Measurements from ENCODE around the gene VSIG2.

The VSIG2 gene

DNA sequence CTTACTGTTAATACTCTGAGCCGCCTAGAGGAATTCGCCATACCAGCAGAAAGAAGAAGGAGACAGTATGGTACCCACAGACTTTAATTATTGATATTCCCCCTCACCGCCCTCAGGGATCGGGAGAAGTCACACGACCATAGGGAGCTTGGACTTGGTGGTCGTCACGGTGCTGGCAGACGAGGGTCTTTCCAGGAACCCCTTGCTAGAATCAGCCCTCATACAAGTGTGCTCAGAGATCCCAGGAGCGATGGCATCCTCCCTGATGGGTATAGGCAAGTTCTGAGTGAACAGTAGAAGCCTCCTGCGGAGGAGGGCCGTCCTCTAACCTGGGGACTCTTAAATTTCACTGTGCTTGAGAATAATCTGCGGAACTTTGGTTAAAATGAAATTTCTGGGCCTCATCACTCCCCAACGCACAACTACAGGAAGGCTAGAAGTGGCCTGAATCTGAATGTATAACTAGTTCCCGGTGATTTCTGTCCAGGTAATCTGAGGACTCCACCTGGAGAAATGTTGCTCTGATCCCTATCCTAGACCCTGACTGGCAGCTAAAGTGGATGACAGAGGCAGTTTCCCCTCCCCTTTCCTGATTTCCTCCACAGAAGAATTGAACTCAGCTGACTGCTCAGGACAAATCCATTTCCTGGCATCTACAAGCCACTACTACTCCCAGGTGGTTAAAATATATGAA is 4.5 kb downstream of the VSIG2 start:
- DNase-seq = no peak

DNA sequence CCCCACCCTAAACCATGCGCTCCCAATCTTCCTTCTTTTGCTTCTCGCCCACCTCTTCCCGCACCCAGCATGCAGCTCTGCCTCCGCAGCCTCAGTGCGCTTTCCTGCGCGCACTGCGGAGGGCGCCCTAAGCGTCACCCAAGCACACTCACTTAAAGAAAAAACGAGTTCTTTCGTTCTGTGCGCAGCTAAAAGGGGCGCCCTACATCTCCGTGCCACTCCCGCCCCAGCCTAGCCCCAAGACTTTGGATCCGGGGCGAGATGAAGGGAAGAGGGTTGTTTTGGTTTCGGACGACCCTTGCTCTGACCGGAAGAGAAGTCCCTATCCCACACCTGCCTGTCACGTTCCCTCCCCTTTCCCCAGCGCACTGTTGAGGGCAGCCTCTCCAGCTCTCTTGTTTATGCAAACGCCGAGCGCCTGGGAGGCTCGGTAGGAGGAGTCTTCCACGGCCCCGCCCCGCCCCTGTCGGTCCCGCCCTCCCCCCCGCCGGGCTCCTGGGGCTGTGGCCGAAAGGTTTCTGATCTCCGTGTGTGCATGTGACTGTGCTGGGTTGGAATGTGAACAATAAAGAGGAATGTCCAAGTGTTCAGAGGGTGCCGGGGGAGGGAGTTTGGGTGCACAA is 5.3 kb downstream of the VSIG2 start:
- peak; percentile 75 for DNase-seq

DNA sequence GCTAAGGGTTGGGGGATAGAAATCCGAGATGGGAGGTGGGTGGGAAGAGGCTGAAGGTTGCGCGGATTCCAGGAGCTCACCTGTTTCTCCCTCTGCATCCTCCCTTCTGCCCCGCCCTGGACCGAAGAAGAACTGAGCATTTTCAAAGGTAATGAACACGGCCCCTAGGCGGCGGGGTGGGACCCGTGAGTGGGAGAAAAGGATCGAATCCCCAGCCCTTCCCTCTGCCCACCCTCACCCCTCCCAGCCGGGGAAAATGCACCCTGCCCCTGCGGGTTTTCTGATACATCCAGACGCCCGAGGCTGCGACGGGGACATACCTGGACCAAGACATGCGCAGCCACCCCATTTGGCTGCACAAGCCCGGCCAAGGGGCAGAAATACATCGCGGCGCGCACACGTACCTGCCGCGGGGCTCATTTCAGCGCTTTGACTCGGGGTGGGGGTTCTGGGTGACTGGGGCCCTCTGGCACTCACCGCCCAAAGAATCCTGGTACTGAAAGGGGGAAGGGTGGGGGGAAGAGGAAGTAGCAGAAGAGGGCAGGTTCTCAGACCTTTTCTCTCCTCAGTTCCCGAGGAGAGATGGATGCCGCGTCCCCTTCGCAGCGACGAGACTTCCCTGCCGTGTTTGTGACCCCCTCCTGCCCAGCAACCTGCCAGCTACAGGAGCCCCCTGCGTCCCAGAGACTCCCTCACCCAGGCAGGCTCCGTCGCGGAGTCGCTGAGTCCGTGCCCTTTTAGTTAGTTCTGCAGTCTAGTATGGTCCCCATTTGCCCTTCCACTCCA is 6.0 kb downstream of the VSIG2 start:
- peak; percentile 31 for DNase-seq

- DNase-seq = no peak
Observed at GRCh38 chr11:124745270-124745834, 6.7 kb downstream of the VSIG2 start.

DNA sequence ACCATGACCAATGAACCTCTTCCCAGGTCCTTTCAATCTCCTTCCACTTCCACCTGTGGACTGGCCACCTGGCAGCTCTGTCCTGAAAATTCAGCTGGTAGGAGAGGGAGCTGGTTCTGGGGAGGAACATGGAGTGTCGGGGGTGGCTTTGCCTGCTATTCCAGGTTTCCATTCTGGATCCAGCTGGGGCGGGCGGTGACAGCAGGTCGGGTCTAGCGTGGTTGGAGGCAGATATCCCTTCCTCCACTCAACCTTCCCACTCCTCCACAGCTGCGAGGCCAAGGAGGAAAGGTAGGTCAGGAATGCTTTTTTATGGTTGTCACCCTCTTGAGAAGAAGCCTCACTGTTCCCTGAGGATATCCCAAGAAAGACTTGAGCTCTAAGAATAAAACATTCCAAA is 9.0 kb downstream of the VSIG2 start:
- DNase-seq = no peak

DNA sequence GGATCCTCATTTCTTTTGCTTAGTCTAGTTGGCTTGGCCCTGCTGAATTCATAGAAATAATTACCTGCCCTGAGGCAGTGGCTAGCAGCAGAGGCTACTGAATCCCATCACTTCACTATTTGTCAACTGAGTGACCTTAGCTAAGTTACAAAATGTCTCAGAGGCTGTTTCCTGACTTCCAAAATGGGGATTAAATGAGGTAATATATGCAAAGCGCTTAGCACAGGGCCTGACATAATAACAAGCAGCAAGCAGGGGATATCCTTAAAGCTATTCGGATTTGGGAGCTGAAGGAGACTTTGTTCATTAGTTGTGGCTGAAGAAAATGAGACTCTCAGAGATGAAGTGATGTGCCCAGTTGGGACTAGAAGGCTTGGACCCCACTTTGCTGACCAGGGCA is 9.5 kb downstream of the VSIG2 start:
- no peak for DNase-seq

GRCh38 chr11:124740277-124740882 is 11.7 kb downstream of the VSIG2 start:
- peak; percentile 72 for DNase-seq

DNA sequence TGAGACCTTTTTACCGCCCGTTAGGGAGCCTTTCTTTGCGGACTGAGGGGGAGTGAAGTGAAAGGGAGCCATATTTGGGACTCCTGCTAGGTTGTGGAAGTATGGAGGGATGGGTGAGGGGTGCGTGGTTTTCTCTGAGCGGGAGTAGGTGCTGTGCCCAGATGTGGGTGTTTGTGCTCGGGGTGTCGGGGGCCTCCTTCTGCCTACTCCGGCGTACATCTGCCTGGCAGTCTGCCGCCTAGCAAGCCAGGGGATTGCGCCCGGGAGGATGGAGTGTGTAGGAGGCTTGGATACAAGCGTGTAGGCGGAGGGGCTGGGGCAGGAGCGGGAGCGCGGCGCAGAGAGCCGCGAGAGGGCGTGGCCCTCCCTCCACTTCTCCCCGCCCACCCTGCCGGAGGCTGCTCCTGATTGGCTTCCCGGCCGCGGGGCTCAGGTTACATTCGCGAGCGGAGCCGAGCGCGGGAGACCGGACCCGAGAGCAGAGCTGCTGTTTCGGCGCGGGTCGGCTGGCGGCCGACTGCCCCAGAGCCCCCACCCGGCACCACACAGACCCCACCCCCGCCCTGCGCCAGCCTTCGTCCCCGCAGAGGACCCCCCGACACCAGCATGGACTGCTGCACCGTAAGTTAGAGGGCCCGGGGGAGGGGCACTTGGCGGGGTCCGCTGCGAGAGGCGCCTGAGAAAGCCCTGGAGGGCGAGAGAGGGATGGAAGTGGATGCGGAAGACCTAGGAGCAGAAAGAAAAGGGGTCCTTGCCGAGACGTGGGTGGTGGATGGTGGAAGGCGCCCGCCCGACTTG is 12.4 kb downstream of the VSIG2 start, which contains the start of gene NRGN:
NRGN (plus strand) TSS at position 464 of the 798 bp plus-strand sequence; CDS start at position 607, 143 bp downstream.
- peak; percentile 87 for DNase-seq

DNA sequence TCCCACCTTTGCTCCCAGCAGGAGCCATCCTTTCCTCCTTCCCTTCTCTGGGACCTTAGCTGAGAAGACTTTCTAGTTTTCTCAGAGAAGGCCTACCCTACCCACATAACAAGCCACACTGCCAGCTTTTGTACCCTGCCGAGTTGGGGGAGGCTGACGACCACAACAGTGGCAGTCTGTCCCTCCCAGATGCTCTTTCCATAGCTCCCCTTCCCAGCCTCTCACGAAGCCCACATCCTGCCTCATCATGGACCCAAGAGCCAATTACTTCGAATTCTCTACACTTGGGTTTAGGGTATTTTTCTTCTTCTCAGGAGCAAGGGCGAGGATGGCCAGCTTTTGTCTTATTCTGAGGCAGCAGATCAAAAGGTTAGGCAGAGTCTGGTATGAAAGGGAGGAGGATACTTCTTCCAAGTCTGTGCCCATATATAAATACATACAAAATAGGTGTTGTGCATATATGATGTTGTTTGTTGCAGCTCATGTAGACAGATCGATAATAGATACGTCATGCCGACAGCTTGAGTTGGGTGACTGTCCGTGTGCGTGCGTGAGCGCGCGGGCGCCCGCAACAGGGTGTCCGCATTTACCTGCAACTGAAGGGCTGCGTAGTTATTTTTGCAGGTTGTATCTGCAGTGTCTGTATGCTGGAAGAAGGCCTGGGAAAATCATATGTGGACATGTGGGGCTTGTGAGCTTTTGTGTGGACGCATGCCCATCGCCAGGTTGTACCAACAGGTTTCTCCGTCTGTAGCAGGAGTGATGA is 13.2 kb downstream of the VSIG2 start:
- DNase-seq = no peak

DNA sequence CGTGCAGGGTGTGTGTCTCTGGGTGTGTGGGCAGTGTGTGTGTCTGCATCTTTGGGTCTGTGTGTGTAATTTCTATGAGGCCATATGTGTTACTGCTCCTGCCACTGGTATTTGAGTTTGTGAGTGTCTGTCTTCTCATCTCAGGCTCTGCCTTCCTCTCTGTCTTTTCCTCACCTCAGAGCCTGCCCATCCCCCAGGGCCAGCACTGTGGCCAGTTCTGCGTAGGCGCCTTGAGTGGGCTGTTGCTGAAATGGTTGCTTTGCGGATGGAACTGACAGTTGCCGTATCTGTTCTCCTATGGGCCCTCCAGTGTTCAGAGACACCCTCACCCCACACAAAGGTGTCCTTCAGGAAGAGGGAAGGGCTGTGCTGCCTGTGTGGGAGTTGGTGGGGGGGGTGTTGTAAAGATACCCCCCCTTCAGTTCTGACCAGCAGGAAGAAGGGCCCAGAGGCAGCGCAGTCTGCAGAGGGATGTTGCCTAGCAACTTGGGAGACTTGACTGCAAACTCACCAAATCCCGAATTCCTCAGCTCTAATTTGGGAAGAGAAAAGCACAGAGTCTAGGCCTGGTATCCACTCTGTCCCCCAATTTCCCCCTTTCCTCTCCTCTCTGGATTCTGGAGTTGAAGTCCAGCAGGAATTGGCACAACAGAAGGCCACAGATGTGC is 14.3 kb downstream of the VSIG2 start:
- no peak for DNase-seq

- no peak for DNase-seq
Observed at GRCh38 chr11:124736736-124737135, 15.3 kb downstream of the VSIG2 start.

DNA sequence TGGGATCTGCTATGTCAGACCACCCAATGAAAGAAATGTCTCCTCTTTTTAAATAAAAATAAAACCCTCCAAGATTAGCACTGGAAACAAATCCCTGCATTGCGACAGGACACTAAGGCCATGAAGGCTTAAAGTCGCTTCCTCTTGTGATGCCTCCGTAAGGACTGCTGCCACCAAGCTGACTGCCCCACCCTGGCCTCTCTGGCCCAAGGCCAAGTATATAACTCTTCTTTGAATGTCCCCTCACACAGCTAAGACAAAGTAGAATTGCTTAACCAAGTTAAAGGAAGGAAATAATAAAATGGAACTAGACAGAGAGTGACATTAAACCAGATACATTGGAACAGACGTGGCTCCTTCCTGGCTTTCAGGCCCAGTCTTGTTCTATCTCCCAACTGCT is 19.8 kb downstream of the VSIG2 start:
- DNase-seq = no peak

DNA sequence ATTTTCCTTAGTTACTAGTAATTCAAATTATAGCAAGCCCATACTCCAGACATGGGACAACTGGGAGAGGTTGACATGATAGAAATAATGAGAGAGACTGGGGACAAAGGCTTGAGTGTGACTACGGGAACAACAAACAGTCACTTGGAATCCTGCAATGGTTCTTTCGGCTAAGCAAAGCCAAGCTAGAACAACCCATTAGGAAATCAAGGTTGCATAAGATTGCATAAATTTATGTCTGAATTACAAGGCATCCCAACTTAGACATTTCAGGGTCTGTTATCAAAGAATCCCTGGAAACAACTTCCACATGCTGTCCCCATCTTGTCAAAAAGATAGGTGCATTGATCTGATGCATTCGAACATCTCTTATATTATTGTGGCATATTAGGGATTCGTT is 22.5 kb downstream of the VSIG2 start:
- no peak for DNase-seq

DNA sequence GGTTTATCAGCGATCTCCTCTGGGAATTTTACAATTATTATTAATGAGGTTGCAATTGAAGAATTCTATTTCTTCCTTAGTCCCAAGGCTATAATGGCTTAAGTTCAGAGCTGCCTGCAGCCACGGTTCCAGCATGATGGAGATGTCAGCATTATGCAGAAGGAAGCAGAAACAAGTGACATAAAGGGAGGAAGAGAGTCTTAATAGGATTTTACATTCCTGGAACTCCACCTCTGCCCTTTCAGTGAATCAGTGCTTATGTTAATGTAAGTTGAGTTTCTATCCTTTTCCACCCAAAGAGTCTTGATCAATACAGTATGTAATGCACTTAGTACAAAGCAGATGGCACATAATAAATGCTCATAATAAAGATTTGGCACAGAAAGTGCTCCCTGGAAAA is 23.9 kb downstream of the VSIG2 start:
- DNase-seq = no peak

- no peak for DNase-seq
Observed at GRCh38 chr11:124727474-124727873, 24.6 kb downstream of the VSIG2 start.

GRCh38 chr11:124725719-124726105 is 26.3 kb downstream of the VSIG2 start:
- DNase-seq = no peak

DNA sequence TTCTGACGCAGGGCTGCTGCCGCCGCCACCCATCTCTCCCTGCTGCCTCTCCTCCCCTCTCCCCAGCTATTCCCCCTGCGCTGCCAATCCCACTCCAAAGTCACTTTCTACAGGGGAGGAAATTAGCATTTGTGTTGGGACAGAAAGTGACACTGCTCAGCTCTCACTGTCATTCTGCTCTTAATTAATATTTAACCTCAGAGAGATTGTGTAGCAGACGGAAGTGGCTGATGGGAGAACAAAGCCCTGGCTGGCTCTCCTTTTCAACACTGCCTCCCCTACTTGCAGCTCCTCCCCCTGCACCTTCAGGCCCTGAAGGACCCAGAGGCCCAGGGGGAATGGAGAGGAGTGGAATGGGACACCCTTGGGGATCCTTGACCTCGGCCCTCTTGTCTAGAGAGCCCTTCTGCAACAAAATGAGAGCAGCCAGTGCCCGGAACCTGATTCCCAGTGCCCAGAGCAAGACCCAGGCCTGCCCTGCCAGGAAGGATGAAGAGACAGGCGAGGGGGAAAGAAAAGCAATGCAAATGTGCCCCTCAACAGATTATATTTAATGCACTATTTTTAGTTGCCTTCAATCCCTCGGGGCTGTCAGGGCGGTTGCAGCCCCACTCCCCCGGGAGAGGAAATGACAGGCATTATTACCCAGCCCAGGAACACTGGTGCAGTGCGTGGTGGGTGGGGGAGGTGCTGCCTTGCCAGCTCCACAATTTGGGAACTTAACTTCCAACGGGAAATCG is 26.9 kb downstream of the VSIG2 start:
- no peak for DNase-seq

DNA sequence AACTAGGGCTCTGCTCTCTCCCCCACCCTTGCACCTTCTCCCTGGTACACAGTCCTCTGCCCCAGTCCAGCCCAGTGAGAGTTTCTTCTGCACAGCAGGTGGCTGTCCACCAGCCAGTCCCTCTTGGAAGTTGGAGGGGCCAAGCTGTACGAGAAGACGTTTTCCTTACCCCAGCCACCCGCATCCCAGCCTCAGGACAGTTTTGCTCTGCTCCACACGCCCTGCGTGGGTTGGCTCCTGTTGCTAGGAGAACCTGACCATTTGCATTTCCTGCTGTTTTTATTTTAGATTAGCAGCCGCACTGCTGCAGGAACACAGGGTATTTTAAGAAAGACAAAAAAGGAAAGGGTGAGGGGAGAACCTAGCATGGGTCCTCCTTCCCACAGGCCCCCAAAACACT is 29.9 kb downstream of the VSIG2 start:
- no peak for DNase-seq

GRCh38 chr11:124719534-124719933 is 32.5 kb downstream of the VSIG2 start:
- DNase-seq = no peak

- DNase-seq = no peak
Observed at GRCh38 chr11:124718801-124719200, 33.3 kb downstream of the VSIG2 start.
